ENCODE measurements around the gene LILRA5.
"Not testable (repeated sequence)": the region's sequence is repeated elsewhere in the genome, so short reads cannot be mapped to it uniquely, and the experiment has no call there.

The LILRA5 gene

GRCh38 chr19:54312436-54313377 is at the start of gene LILRA5:
TSS of gene LILRA5 (minus strand) at chr19:54313166. CDS start at chr19:54313019, 147 bp downstream.
- DNase-seq (ENCODE audit: insufficient read length, low spot score) = no peak
- no peak for TF ChIP-seq CTCF (IDR thresholded peaks at IDR 0.05; ENCODE audit: insufficient read depth, missing control alignments)
- FAIRE-seq = no peak

- not testable (repeated sequence) for DNase-seq (ENCODE audit: insufficient read length, low spot score); FAIRE-seq
Observed at GRCh38 chr19:54361680-54362422, 48.9 kb upstream of the LILRA5 start.

GRCh38 chr19:54359149-54359820 is 46.3 kb upstream of the LILRA5 start:
- TF ChIP-seq CTCF (IDR thresholded peaks at IDR 0.05; ENCODE audit: insufficient read depth, missing control alignments) = peak; percentile 26

GRCh38 chr19:54357381-54357780 is 44.4 kb upstream of the LILRA5 start:
- FAIRE-seq (no peak), DNase-seq (ENCODE audit: insufficient read length, low spot score) (no peak)
- no peak for TF ChIP-seq CTCF (IDR thresholded peaks at IDR 0.05; ENCODE audit: insufficient read depth, missing control alignments)

More at GRCh38 chr19:54359149-54359820, 46.3 kb upstream of the LILRA5 start:
- FAIRE-seq; DNase-seq (ENCODE audit: insufficient read length, low spot score): not testable (repeated sequence)

GRCh38 chr19:54356444-54357056 is 43.6 kb upstream of the LILRA5 start:
- DNase-seq (ENCODE audit: insufficient read length, low spot score) (no peak), FAIRE-seq (no peak)
- no peak for TF ChIP-seq CTCF (IDR thresholded peaks at IDR 0.05; ENCODE audit: insufficient read depth, missing control alignments)

- TF ChIP-seq CTCF (IDR thresholded peaks at IDR 0.05; ENCODE audit: insufficient read depth, missing control alignments) = no peak
- FAIRE-seq (no peak), DNase-seq (ENCODE audit: insufficient read length, low spot score) (no peak)
Observed at GRCh38 chr19:54355675-54356074, 42.7 kb upstream of the LILRA5 start.

- no peak for TF ChIP-seq CTCF (IDR thresholded peaks at IDR 0.05; ENCODE audit: insufficient read depth, missing control alignments)
- no peak for DNase-seq (ENCODE audit: insufficient read length, low spot score)
- no peak for FAIRE-seq
Observed at GRCh38 chr19:54354761-54355160, 41.8 kb upstream of the LILRA5 start.
